Measurements from ENCODE around the gene PIEZO2.

PIEZO2 gene

DNA sequence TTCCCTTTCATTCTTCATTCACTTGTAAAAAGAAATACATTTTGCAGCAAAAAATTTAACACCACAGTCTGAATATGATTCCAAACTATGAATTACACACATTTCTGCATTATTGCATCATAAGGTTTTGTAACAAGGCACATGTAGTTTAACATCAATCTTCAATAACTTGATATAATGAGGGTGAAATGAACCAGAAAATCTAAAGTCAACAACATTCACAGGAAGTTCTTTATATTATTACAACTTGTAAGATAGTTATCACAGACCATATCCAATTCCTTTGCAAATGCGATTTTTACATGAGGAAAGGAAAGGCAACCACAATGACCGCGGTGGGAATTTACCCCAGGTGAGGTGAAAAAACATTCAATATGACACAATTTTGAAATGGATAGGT is 410.2 kb downstream of the PIEZO2 start:
- no peak for DNase-seq (ENCODE audit: low spot score)

DNA sequence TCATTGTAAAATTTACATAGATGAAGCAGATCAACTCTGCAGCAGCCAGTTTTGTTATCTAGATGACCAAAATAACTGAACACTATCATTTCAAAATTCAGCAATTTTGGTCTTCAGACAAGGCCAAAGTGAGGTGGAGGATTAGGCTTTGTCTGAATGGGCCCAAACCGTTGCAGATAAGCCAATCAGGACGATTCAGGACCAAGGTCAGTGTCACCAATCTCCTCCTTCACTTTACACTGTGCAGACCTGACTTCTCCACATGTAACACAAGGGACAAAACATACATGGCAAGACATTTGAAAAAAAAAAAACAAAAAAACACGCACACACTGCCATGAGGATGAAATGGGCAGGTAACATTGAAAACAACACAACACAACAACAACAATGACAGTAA is 412.4 kb downstream of the PIEZO2 start:
- no peak for DNase-seq (ENCODE audit: low spot score)

DNA sequence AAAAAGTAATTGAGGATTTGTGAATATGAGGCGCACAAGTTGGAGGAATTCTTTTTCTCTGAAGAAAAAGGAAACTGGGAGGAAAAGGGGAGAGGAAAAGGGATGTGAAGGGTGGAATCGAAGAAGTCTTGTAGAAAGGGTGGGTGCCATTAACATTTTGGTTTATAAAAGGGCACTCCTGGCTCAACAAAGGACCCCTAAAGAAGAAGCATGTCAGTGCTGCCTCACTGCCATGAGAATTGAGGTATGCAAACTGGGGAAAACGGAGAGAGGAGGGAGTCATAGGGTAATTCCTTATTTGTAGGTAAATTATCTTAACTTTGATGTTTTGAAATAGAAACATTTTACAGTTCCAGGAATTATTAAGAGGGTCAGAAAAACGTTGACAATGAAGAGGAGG is 416.4 kb downstream of the PIEZO2 start:
- DNase-seq (ENCODE audit: low spot score), result no peak

DNA sequence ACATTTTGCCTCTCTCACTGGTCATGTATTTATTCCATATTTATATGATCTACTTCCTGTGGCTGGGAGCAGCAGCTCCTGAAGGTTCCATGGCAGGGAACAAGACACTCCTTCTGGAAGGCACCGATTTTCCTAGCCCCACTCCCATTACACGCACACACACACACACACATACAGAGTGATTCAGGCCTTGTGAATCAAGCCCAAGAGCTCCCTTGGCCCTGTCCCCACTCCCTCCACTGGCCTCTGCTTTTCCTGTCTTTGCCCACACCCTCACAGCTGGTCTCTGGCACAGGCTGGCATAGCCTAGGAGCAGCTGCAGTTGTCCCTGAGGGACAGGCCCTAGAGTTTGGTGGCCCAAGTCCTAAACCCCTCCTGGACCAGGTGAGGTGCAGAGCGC is 421.9 kb downstream of the PIEZO2 start:
- no peak for DNase-seq (ENCODE audit: low spot score)

DNA sequence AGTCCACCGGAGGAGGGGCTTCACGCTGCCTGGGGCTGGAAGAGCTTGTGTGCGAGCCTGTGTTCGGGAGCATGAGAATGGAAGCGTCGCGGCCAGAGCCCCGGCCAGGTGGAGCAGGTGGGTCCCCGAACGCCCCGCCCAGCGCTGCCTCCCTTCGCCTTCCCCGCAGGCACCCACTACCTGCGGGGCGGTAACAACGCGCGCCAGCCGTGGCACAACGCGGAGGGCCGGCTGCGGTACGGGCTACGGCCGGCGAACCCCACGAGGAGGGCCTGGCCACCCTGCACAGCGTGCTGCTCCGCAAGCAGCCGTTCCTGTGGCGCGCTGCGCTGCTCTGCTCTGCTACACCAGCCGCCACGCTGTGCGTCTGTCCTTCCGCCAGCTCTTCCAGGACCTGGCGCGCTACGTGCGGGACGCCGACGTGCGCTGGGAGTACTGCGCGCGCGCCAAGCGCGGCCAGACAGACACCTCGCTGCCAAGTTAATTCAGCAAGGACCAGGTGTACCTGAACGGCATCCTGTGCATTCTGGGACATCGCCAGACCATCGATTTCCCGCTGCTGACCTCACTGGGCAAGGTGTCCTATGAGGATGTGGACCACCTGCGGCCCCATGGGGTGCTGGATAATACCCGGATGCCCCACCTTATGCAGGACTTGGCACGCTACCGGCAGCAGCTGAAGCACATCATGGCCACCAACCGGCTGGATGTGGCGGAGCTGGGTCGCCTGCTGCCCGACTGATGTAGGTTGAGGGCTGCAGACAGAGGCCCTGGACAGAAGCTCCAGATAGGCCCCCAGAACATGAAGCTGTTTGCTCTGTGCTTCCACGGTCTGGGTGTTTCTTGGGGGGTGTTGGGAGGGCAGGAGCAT is 422.9 kb downstream of the PIEZO2 start:
- no peak for DNase-seq (ENCODE audit: low spot score)

DNA sequence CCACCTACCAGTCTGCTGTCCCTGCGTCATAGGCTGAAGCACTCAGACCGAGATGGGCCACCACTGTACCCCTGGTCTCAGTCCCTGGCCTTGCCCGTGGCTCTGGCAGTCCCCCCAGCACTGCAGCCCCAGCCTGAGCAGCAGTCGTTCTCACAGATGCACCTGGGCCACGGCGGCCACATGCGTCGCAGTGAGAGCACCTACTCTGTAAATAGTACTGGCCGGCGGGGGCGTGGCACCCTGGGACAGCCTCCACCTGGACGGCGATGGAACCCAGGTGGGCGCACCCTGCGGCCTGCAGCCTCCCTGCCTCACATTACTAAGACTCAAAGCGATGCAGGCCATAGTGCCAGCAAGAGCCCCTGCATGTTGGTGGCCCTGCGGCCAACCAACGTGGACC is 424.7 kb downstream of the PIEZO2 start:
- DNase-seq (ENCODE audit: low spot score), result no peak

DNA sequence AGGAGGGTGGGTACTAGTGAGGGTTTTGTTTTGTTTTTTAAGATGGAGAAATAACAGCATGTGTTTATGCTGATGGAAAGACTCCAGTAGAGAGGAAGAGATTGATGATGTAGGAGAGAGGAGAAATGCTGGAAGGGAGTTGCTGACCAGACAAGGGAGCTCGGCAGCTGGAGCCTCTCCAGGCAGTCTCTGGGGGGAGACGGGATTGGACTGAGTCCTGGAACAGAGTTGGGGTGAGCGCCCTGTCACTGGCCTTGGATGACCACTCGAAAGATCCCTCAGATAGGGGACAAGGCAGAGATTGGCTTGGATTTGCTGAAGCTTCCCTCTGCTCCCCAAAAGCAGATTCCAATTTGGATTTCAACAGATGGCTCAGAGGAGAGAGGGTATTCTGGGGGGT is 425.9 kb downstream of the PIEZO2 start:
- DNase-seq (ENCODE audit: low spot score), result no peak

DNA sequence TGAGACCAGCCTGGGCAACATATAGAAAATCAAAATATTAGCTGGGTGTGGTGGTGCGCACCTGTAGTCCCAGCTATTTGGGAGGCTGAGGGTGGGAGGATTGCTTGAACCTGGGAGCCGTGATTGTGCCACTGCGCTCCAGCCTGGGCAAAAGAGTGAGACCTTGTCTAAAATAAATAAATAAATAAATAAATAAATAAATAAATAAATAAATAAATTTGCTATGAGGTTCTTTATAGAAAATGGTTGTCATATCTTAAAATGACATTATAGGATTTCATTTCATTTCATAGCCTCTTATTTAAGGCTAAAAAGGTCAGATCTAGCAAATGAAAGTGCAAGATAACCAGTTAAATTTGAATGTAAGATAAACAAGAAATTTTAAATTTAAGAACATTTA is 430.6 kb downstream of the PIEZO2 start:
- DNase-seq (ENCODE audit: low spot score), result no peak

DNA sequence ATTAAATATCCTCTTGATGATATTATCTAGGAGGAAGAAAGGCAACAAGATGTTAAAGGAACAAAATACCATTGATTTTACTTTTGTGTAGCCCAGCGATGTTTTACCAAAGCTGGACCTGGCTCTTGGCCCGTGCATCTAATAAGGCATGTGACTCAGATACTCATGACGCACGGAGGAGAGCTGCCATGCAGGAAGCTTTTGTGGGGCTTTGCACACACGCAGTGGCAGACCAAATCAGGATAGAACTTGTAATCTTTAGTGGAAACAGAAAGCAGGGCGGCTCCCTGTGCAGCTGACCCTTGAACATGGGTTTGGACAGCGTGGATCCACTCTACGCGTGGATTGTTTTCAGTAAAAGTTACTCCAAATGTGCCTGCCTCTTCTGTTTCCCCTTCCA is 433.6 kb downstream of the PIEZO2 start:
- DNase-seq (ENCODE audit: low spot score), result no peak

DNA sequence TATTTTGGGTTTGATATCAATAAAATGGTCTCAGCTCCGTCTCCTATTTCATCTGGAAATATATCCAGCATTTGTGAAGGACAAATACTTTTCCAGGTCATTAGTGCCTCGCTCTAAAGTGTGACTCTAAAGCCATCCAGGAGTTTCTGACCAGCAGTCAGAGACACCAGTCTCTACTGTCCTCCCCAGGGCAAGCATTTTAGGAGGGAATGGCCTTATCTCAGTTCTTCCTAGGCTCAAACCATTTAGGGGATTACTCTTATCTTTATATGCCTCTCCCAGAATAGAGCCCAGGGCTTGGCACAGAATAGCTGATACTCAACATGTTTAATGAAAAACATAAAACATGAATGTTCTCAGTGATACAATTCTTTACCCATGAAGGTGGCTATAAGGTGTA is 436.0 kb downstream of the PIEZO2 start:
- DNase-seq (ENCODE audit: low spot score), result no peak

DNA sequence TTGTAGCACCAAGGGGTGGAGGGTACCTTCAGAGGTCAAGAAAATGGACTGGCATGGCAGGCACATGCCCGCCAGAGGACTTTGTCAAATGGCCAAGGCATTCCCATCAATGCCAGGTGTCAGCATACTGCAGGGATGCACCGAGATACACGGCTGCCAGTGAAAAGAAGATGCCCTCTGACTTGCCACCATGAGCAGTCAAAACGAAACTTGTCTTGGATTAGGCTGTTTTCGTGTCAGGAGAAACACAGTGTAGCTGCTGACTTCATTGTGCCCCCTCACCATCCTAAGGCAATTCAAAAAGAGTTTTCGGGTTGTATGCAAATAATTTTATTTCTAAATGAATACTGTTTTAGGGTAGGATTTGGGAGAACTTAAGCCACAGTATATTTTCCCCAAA is 442.1 kb downstream of the PIEZO2 start:
- no peak for DNase-seq (ENCODE audit: low spot score)

DNA sequence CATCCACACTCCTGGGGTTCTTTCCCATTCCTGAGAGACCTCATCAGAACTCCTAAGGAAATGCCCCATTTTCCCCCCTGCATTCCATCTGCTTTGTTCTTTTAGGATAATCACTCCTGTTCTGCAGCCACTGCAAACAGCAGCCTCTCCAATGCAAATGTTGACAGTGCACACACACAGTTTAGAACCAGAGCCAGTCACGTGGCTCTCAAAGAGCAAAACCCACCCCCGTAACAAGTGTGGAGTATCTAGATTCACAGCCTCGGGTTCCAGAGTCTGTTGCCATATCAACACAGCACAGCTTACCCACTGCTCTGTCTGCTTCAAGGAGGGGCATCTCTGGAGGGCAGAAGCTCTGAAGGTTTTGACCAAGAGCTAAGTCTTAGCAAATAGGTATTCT is 443.6 kb downstream of the PIEZO2 start:
- DNase-seq (ENCODE audit: low spot score), result no peak

DNA sequence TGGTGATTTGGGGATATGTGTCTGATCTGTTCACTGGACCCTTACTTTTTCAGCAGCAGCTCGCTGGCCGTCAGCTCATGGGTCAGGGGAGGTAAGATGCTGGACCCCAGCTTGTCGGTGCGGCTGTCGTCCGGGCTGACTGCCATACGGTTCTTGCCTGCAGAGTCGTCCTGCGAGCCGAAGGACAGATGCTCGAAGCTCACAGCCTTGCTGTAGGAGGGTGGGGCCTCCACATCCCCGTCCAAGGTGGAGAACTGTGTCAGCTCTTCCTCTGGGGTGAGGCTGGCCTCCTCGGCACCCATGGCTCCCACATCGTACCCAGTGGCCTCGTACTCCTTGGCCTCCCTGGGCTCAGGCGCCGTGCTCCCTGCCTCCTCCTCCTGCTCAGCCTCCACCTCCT is 444.1 kb downstream of the PIEZO2 start:
- no peak for DNase-seq (ENCODE audit: low spot score)

DNA sequence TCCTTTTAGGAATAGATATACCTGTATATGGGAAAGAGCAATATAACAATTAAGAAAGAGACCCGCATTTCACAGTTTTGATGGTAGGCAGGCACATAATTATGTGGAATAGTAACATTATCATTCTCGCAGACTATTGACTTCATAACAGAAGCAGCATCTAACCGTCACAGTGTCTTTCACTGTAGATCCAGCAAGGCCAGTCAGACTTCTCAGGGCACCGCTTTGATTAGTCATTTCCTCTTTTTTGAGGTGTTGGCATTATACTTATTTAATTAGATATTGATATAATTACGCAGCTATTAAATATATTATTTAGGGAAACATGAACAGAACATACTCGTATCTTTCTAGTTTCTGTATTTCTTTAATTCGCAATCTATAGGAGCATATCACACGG is 447.2 kb downstream of the PIEZO2 start:
- no peak for DNase-seq (ENCODE audit: low spot score)

DNA sequence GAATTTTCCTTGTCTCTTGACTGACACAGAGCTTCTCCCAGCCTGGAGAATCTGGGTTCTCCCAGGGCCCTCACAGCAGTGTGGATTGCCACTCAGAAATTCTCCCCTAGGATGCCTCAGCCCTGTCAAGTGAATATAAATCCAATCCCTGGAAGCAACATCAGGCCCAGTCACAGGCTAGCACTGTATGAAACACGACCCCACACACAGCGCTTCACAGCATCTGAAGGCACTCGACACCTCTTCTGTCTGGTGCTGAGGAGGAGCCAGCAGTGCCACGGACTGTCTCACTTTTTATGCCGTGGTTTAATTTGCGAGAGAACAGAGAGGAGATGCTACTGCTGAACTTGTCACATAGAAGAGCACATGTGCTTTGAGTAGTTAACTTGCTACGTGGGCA is 459.0 kb downstream of the PIEZO2 start:
- no peak for DNase-seq (ENCODE audit: low spot score)

DNA sequence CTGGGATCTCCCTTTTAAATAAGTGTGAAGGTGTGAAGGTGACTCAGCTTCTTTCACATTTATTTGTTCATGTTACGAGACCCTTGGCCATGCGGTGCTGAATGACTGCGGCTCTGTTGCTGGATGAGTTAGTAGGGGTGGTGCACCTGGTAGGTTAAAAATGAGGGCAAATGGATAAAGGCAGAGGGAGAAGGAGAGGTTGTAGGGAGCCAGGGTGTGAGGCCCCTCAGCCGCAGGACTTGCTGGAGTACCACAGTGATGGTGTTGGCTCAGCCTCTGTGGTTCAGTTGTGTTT is 459.4 kb downstream of the PIEZO2 start:
- no peak for DNase-seq (ENCODE audit: low spot score)

DNA sequence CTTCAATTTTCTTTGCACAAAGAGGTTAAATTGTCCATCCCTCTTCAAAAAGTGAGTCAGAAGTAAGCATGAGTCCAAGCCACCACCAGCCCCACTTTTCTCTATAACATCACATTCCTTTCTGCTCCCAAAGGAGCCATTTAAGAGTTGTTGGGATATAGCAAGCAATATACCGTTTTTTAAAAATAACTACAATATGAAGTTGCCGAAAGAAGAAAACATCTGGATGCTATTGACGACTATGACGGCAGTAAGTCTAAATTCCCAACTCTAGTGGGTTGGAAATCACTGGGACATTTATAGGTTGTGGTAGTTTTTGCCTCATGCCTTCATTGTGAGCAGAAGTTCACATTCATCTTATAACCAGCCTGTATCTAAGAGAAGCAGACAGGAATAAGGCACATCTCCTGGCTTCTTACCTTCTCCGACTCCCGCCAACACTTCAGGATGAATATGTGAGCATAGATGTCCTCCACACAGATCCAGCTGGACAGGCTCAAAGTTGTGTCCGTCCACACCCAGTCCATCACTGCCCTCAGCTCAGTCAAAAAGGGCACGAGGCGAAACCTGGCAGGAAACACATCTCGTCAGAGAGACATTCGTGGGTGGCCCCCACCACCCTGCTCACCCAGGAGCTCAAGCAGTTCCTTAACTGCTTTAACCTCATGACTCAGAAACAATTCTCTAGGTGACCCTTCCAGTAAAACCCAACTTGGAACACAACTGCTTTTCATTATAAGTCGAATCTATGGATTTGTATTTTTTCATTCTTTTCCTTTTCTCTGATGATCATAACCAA is 459.9 kb downstream of the PIEZO2 start:
- no peak for DNase-seq (ENCODE audit: low spot score)

DNA sequence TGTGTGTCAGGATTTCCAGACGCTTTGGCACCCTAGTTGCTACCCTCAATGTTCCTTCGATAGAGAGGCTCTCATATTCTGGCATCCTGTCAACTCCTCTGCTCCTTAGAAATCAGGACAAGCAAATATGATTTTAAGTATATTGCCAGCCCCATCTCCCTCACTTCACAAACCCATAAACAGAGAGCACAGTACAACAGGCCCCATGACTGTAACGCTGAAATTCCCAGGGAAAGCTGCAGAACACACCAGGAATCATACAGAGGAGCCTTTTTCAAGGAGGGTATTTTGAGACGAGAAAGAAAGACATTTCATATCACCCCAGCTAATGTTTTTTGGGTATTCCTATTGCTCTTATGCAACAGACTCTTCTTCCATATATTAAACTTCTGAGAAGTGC is 460.6 kb downstream of the PIEZO2 start:
- no peak for DNase-seq (ENCODE audit: low spot score)

DNA sequence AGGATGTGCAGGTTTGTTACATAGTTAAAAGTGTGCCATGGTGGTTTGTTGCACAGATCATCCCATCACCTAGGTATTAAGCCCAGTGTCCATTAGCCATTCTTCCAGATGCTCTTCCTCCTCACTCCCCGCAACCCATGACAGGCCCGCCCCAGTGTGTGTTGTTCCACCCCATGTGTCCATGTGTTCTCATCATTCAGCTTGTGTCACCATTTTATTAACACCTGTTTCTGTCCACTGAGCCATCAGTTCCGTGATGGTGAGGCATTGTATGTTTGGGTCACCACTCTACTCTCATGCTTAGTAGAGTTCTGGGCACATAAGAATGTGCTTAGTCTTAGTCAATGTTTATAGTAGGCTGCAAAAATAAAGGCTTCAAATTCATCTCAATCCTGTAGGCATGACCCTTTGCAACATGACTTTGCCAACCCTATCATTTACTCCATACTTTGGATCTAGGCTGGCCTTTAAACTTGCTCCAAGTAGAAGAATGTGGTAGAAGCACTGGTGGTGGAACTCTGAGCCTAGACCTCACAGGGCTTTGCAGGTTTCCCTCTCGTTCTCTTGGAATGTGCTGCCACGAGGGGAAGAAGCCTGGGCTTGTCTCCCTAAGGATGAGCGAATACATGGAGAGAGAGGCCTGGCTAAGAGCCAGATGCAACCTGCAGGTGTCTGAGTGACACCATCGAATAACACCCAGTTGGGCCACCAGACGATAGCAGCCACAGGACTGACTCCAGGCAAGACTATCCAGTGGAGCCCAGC is 462.0 kb downstream of the PIEZO2 start:
- no peak for DNase-seq (ENCODE audit: low spot score)

DNA sequence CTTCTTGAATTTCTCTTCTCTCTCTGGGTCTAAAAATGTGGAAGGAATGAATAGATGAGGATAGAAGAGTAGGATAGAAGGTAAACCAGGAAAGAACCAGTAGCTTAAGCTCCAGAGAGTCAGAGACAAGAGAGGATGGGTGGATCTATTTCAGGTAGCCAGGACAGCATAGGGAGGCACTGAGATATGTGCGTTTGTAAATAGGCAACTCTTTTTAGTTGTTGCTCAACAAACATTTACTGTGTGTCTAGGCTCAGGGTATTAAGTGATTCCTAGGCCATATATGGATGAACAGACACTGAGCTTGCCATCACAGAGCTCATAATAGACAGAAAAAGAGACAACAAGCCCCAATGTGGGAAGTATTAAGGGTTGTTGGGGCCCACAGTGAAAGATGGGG is 463.1 kb downstream of the PIEZO2 start:
- DNase-seq (ENCODE audit: low spot score), result no peak

DNA sequence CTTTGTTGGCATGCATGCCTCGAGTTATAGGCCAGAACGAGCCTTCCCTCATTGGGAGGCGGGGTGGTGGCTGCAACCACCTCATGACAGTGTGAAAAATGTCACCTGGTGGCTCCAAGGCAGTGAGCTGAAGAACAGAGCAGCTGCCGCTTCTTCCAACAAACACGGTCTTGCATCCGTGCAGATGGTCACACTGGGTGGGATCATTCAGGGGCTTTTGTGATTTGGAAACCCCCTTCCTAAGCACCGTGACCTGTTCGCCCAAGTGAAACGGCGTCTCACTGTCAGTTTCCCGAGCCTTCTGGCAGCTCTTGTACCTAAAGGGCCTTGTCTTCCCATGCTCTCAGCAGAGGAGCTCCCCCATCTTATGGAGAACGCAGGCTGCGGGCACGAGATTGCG is 463.9 kb downstream of the PIEZO2 start:
- DNase-seq (ENCODE audit: low spot score), result no peak

DNA sequence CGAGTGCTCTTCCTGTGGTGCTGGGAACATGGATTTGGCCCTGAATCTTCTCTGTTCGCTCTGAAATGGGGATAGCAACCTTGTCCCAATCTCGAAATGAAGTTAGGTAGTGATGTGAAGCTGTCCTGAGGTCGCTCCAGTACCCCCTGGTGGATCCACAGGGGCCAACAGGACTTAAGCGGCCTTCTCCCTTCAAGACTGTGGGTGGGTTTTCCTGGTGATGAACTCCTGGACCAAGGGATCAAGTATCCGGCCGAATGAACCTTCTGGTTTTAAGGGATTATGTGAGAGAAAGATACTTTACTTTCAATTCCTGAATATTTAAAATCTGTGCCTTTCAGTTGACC is 467.0 kb downstream of the PIEZO2 start:
- DNase-seq (ENCODE audit: low spot score), result no peak

Measured in germinal center (tissue), 1 donor.